HG03354 (cell line): Measurements from ENCODE around the gene ZNF200.
"Not testable (repeated sequence)": the region's sequence is repeated elsewhere in the genome, so short reads cannot be mapped to it uniquely, and the experiment has no call there.

ENCODE experiments used
- ATAC-seq: cut with Tn5 transposase; IDR thresholded peaks from one replicate; pipeline ENCODE4 v1.9.1; 2021; ENCODE audit warnings: mild to moderate bottlenecking; ENCODE audit not compliant: unreplicated experiment, poor library complexity, severe bottlenecking

The ZNF200 gene

GRCh38 chr16:3207086-3207953 lies 27.6 kb downstream of the ZNF200 start:
- ATAC-seq, result no peak

GRCh38 chr16:3205939-3206338 lies 29.0 kb downstream of the ZNF200 start:
- not testable (repeated sequence) for ATAC-seq

GRCh38 chr16:3202903-3203539 lies 31.9 kb downstream of the ZNF200 start:
- no peak for ATAC-seq

GRCh38 chr16:3198334-3199072 lies 36.5 kb downstream of the ZNF200 start:
- no peak for ATAC-seq

- ATAC-seq, result not testable (repeated sequence)
Observed at GRCh38 chr16:3197694-3198333, 37.1 kb downstream of the ZNF200 start.

GRCh38 chr16:3195975-3196374 lies 39.0 kb downstream of the ZNF200 start:
- no peak for ATAC-seq

GRCh38 chr16:3194792-3195191 lies 40.2 kb downstream of the ZNF200 start:
- no peak for ATAC-seq

GRCh38 chr16:3193221-3194212 lies 41.4 kb downstream of the ZNF200 start:
- ATAC-seq, result no peak

GRCh38 chr16:3192476-3193019 lies 42.4 kb downstream of the ZNF200 start:
- ATAC-seq, result no peak

- ATAC-seq, result no peak
Observed at GRCh38 chr16:3190949-3191353, 44.0 kb downstream of the ZNF200 start.

- no peak for ATAC-seq
Observed at GRCh38 chr16:3189869-3190268, 45.1 kb downstream of the ZNF200 start.

- ATAC-seq, result no peak
Observed at GRCh38 chr16:3188925-3189825, 45.8 kb downstream of the ZNF200 start.

GRCh38 chr16:3188675-3188924 lies 46.4 kb downstream of the ZNF200 start:
- ATAC-seq, result no peak

- no peak for ATAC-seq
Observed at GRCh38 chr16:3187798-3188674, 46.9 kb downstream of the ZNF200 start, which contains the start of gene OR1F1. OR1F1 (plus strand) TSS chr16:3188204.

- no peak for ATAC-seq
Observed at GRCh38 chr16:3186946-3187690, 47.8 kb downstream of the ZNF200 start.

GRCh38 chr16:3183445-3184139 lies 51.4 kb downstream of the ZNF200 start:
- ATAC-seq, result no peak
